Stimulated activated CD8-positive, alpha-beta memory T cell treated with anti-CD3 and anti-CD28 coated beads, Interleukin-12 subunit alpha, Interleukin-12 subunit beta, amount 100 ng/mL, for 1 hour (primary cell): ENCODE results near the gene MMP25.
"Not testable (repeated sequence)": the region's sequence is repeated elsewhere in the genome, so short reads cannot be mapped to it uniquely, and the experiment has no call there.

Source experiments
- DNase-seq: peaks from one replicate; pipeline ENCODE4 v3.0.0-alpha.2; 2020; ENCODE audit warnings: low read depth

Gene MMP25

GRCh38 chr16:3030222-3031212 is 15.8 kb upstream of the MMP25 start:
- DNase-seq = no peak

- no peak for DNase-seq
These were observed 13.7 kb upstream of the MMP25 start for GRCh38 chr16:3032624-3033023.

- no peak for DNase-seq
These were observed 10.9 kb upstream of the MMP25 start for GRCh38 chr16:3035289-3035971.

- DNase-seq = no peak
These were observed 10.2 kb upstream of the MMP25 start for GRCh38 chr16:3035972-3036725.

- DNase-seq = no peak
These were observed 9.5 kb upstream of the MMP25 start, which contains the start of gene BICDL2 for GRCh38 chr16:3036726-3037315. TSS of gene BICDL2 (minus strand) at chr16:3036944. CDS start at chr16:3035496, 1,448 bp downstream.

- no peak for DNase-seq
These were observed 8.1 kb upstream of the MMP25 start for GRCh38 chr16:3038256-3038655.

- no peak for DNase-seq
These were observed 7.5 kb upstream of the MMP25 start for GRCh38 chr16:3038896-3039295.

- DNase-seq = no peak
These were observed 4.0 kb upstream of the MMP25 start for GRCh38 chr16:3042376-3042775.

- no peak for DNase-seq
These were observed 1.7 kb upstream of the MMP25 start for GRCh38 chr16:3044708-3045107.

GRCh38 chr16:3046641-3047386 is 453 bp downstream of the MMP25 start:
- DNase-seq = no peak

GRCh38 chr16:3047387-3047720 is 993 bp downstream of the MMP25 start:
- no peak for DNase-seq

- DNase-seq = no peak
These were observed 3.6 kb downstream of the MMP25 start for GRCh38 chr16:3049921-3050481.

GRCh38 chr16:3050487-3050886 is 4.1 kb downstream of the MMP25 start:
- DNase-seq = no peak

GRCh38 chr16:3051009-3051408 is 4.6 kb downstream of the MMP25 start:
- DNase-seq = no peak

GRCh38 chr16:3051494-3051893 is 5.1 kb downstream of the MMP25 start:
- DNase-seq = no peak

- not testable (repeated sequence) for DNase-seq
These were observed 6.4 kb downstream of the MMP25 start for GRCh38 chr16:3052571-3053329.

GRCh38 chr16:3053330-3053710 is 7.0 kb downstream of the MMP25 start:
- DNase-seq = not testable (repeated sequence)

- DNase-seq = no peak
These were observed 8.8 kb downstream of the MMP25 start for GRCh38 chr16:3054965-3055733.

GRCh38 chr16:3055734-3056115 is 9.4 kb downstream of the MMP25 start:
- not testable (repeated sequence) for DNase-seq
